ENCODE results near the gene KIF16B.

KIF16B gene

GRCh38 chr20:16606468-16607070 is 33.3 kb upstream of the KIF16B start:
- TF ChIP-seq GATA2 (IDR thresholded peaks at IDR 0.05; ENCODE audit: low read depth, low read length): no peak

- TF ChIP-seq GATA2 (IDR thresholded peaks at IDR 0.05; ENCODE audit: low read depth, low read length) (no peak), GATA3 (IDR thresholded peaks at IDR 0.05; ENCODE audit: low read depth, low read length) (no peak)
Observed at GRCh38 chr20:16601047-16601446, 27.8 kb upstream of the KIF16B start.

- TF ChIP-seq GATA2 (IDR thresholded peaks at IDR 0.05; ENCODE audit: low read depth, low read length): no peak
- TF ChIP-seq GATA3 (IDR thresholded peaks at IDR 0.05; ENCODE audit: low read depth, low read length): no peak
Observed at GRCh38 chr20:16599257-16599656, 26.0 kb upstream of the KIF16B start.

GRCh38 chr20:16596991-16597390 is 23.7 kb upstream of the KIF16B start:
- no peak for TF ChIP-seq GATA2 (IDR thresholded peaks at IDR 0.05; ENCODE audit: low read depth, low read length)
- TF ChIP-seq GATA3 (IDR thresholded peaks at IDR 0.05; ENCODE audit: low read depth, low read length): no peak

GRCh38 chr20:16595376-16595775 is 22.1 kb upstream of the KIF16B start:
- TF ChIP-seq GATA3 (IDR thresholded peaks at IDR 0.05; ENCODE audit: low read depth, low read length) (no peak), GATA2 (IDR thresholded peaks at IDR 0.05; ENCODE audit: low read depth, low read length) (no peak)

GRCh38 chr20:16590041-16590633 is 16.9 kb upstream of the KIF16B start:
- TF ChIP-seq GATA3 (IDR thresholded peaks at IDR 0.05; ENCODE audit: low read depth, low read length) (no peak), GATA2 (IDR thresholded peaks at IDR 0.05; ENCODE audit: low read depth, low read length) (no peak)

GRCh38 chr20:16589623-16590022 is 16.4 kb upstream of the KIF16B start:
- TF ChIP-seq GATA2 (IDR thresholded peaks at IDR 0.05; ENCODE audit: low read depth, low read length): no peak
- TF ChIP-seq GATA3 (IDR thresholded peaks at IDR 0.05; ENCODE audit: low read depth, low read length): no peak

- no peak for TF ChIP-seq GATA3 (IDR thresholded peaks at IDR 0.05; ENCODE audit: low read depth, low read length)
- no peak for TF ChIP-seq GATA2 (IDR thresholded peaks at IDR 0.05; ENCODE audit: low read depth, low read length)
Observed at GRCh38 chr20:16588241-16588640, 15.0 kb upstream of the KIF16B start.

GRCh38 chr20:16587066-16587465 is 13.8 kb upstream of the KIF16B start:
- TF ChIP-seq GATA3 (IDR thresholded peaks at IDR 0.05; ENCODE audit: low read depth, low read length): no peak
- no peak for TF ChIP-seq GATA2 (IDR thresholded peaks at IDR 0.05; ENCODE audit: low read depth, low read length)

- TF ChIP-seq GATA2 (IDR thresholded peaks at IDR 0.05; ENCODE audit: low read depth, low read length) (no peak), GATA3 (IDR thresholded peaks at IDR 0.05; ENCODE audit: low read depth, low read length) (no peak)
Observed at GRCh38 chr20:16583474-16583873, 10.2 kb upstream of the KIF16B start.

GRCh38 chr20:16581241-16581640 is 8.0 kb upstream of the KIF16B start:
- TF ChIP-seq GATA2 (IDR thresholded peaks at IDR 0.05; ENCODE audit: low read depth, low read length) (no peak), GATA3 (IDR thresholded peaks at IDR 0.05; ENCODE audit: low read depth, low read length) (no peak)

GRCh38 chr20:16580620-16581019 is 7.4 kb upstream of the KIF16B start:
- TF ChIP-seq GATA2 (IDR thresholded peaks at IDR 0.05; ENCODE audit: low read depth, low read length) (no peak), GATA3 (IDR thresholded peaks at IDR 0.05; ENCODE audit: low read depth, low read length) (no peak)

GRCh38 chr20:16580147-16580546 is 6.9 kb upstream of the KIF16B start:
- TF ChIP-seq GATA3 (IDR thresholded peaks at IDR 0.05; ENCODE audit: low read depth, low read length) (no peak), GATA2 (IDR thresholded peaks at IDR 0.05; ENCODE audit: low read depth, low read length) (no peak)

GRCh38 chr20:16576219-16576618 is 3.0 kb upstream of the KIF16B start:
- TF ChIP-seq GATA3 (IDR thresholded peaks at IDR 0.05; ENCODE audit: low read depth, low read length) (no peak), GATA2 (IDR thresholded peaks at IDR 0.05; ENCODE audit: low read depth, low read length) (no peak)

GRCh38 chr20:16575390-16576140 is 2.3 kb upstream of the KIF16B start:
- TF ChIP-seq GATA2 (IDR thresholded peaks at IDR 0.05; ENCODE audit: low read depth, low read length): no peak
- no peak for TF ChIP-seq GATA3 (IDR thresholded peaks at IDR 0.05; ENCODE audit: low read depth, low read length)
